ENCODE measurements around the gene IRF2. TPM values are rescaled to one million over a fixed set of nuclear protein-coding genes. Genes with fewer than 3 reads are reported as not detected.

The IRF2 gene
- total and polyA plus RNA-seq, 2 donors (not counting 1 experiment from before 2014, with no cell fraction given), result 67.8 to 68.2 TPM

DNA sequence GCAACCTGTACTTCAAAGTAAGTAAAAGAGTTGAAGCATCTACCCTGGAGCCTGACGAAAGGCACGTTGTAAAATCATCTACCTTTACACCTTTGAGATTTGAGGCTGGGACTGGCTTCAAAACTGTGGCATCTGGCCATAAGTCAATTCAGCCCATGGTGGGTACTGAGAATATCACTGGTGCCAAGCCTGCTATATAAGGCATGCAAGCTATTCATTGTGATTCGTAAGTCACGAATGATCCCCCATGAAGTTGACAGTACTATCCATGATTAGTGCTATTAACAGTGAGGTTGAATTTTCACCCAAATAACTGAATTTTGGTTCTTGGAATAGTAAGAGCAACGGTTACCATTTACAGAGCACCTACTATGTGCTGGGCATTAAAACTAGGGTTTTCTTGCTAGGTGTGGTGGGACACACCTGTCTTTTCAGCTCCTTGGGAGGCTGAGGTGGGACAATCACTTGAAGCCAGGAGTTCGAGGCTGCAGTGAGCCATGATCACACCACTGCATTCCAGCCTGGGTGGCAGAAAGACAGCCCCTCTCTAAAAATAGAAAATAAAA is 39.8 kb downstream of the IRF2 start:
- H3K4me3 ChIP-seq (ENCODE audit: control extremely low read depth in 1 of 5, extremely low read depth in 1 of 5, insufficient read depth in 1 of 5, low read depth in 2 of 5, low read length in 4 of 5), result no peak overlapping the region
- peaks cover 100% of the 10 kb centered on the region for H3K79me2 ChIP-seq (ENCODE audit: control insufficient read depth, insufficient read depth, low read length)
- H3K9ac ChIP-seq (ENCODE audit: low read length), result no peak overlapping the region
- H3K4me3 Mint-ChIP-seq, result no peak overlapping the region
- ATAC-seq (ENCODE audit: low read depth) (no peak), DNase-seq (no peak)
- 97% methylated on average over 4 of the region's 6 CpGs for WGBS (ENCODE audit: insufficient coverage)
- H3K9me3 ChIP-seq (ENCODE audit: control extremely low read depth in 1 of 3, control insufficient read depth in 2 of 3, insufficient read depth in 1 of 3, low read length in 2 of 3), result no peaks in the 10 kb centered on the region
- no peak overlapping the region for H3K27ac ChIP-seq (ENCODE audit: low read length in 2 of 2)
- no peaks in the 10 kb centered on the region for H3K9me3 Mint-ChIP-seq (ENCODE audit: insufficient read depth)
- peaks cover 99% of the 10 kb centered on the region for H4K20me1 ChIP-seq (ENCODE audit: control insufficient read depth, insufficient read depth, low read length, poor library complexity, severe bottlenecking)
- no peaks in the 10 kb centered on the region for H3K27me3 ChIP-seq (replicated peaks in 1 of 4; ENCODE audit: control extremely low read depth in 1 of 4, control insufficient read depth in 3 of 4, insufficient read depth in 4 of 4, low read length in 3 of 4)
- H3K4me1 ChIP-seq (ENCODE audit: control insufficient read depth in 2 of 2, insufficient read depth in 2 of 2, low read length in 2 of 2), result peaks cover 18 to 22% of the 10 kb centered on the region in 2 donors
- peaks cover 0 to 24% of the 10 kb centered on the region in 2 experiments for H3K36me3 ChIP-seq (replicated peaks in 1 of 2; ENCODE audit: control extremely low read depth in 1 of 2, control insufficient read depth in 1 of 2, extremely low read depth in 1 of 2, insufficient read depth in 2 of 2, low read length in 1 of 2)
- no peaks in the 10 kb centered on the region for H3K27me3 Mint-ChIP-seq
- intact Hi-C loops (cut with micrococcal nuclease), result no loop called here
- no peak overlapping the region for H2AFZ ChIP-seq (ENCODE audit: insufficient read depth, low read depth, low read length, poor library complexity, severe bottlenecking)
- H3K4me2 ChIP-seq (replicated peaks; ENCODE audit: low read depth, low read length, poor library complexity, severe bottlenecking), result no peak overlapping the region
- ChIA-PET CTCF (interaction anchor here (0.6 kb wide), 1 partner anchor 202 kb away, joined by 3 read pairs; no protein-coding TSS in a partner anchor), POLR2A (no interaction called here)
- TF ChIP-seq EZH2 (IDR thresholded peaks at IDR 0.05; ENCODE audit: borderline replicate concordance, insufficient read depth, low read depth, low read length, poor library complexity, severe bottlenecking) (no peak), CTCF (IDR thresholded peaks at IDR 0.05) (no peak)
- H3K4me1 Mint-ChIP-seq, result peaks cover 64% of the 10 kb centered on the region
- H3K27ac Mint-ChIP-seq, result no peak overlapping the region

DNA sequence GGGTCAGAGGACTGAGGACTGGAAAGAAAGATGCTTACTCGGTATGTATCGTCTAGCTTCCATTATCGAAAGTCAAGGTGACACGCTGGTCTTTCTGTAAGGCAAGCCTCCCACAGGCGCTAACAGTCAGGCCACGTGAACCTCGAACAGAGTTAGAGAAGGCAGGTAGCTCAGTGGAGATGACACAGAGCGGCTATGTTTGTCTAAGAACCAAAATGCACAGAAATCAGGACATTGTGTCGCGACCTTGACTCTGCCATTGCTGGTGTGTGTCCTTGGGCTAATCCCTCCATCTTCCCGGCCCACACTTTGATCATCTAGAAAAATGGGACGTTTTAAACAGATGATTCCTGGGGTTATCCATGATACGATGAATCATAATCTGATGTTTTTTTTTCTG is 40.3 kb downstream of the IRF2 start:
- DNase-seq (no peak), ATAC-seq (ENCODE audit: low read depth) (no peak)
- Histone ChIP-seq H3K4me1 (ENCODE audit: control insufficient read depth in 2 of 2, insufficient read depth in 2 of 2, low read length in 2 of 2) (peaks cover 18 to 22% of the 10 kb centered on the region in 2 donors), H3K9me3 (ENCODE audit: control extremely low read depth in 1 of 3, control insufficient read depth in 2 of 3, insufficient read depth in 1 of 3, low read length in 2 of 3) (no peaks in the 10 kb centered on the region), H3K4me3 (ENCODE audit: control extremely low read depth in 1 of 5, extremely low read depth in 1 of 5, insufficient read depth in 1 of 5, low read depth in 2 of 5, low read length in 4 of 5) (no peak overlapping the region), H3K79me2 (ENCODE audit: control insufficient read depth, insufficient read depth, low read length) (peaks cover 100% of the 10 kb centered on the region), H3K4me2 (replicated peaks; ENCODE audit: low read depth, low read length, poor library complexity, severe bottlenecking) (no peak overlapping the region), H3K36me3 (replicated peaks in 1 of 2; ENCODE audit: control extremely low read depth in 1 of 2, control insufficient read depth in 1 of 2, extremely low read depth in 1 of 2, insufficient read depth in 2 of 2, low read length in 1 of 2) (peaks cover 0 to 27% of the 10 kb centered on the region in 2 experiments), H3K9ac (ENCODE audit: low read length) (no peak overlapping the region), H3K27me3 (replicated peaks in 1 of 4; ENCODE audit: control extremely low read depth in 1 of 4, control insufficient read depth in 3 of 4, insufficient read depth in 4 of 4, low read length in 3 of 4) (no peaks in the 10 kb centered on the region), H2AFZ (ENCODE audit: insufficient read depth, low read depth, low read length, poor library complexity, severe bottlenecking) (no peak overlapping the region), H3K27ac (ENCODE audit: low read length in 2 of 2) (no peak overlapping the region), H4K20me1 (ENCODE audit: control insufficient read depth, insufficient read depth, low read length, poor library complexity, severe bottlenecking) (peaks cover 99% of the 10 kb centered on the region)
- peaks cover 64% of the 10 kb centered on the region for H3K4me1 Mint-ChIP-seq
- intact Hi-C loops (cut with micrococcal nuclease), result no loop called here
- H3K4me3 Mint-ChIP-seq, result no peak overlapping the region
- ChIA-PET CTCF (interaction anchor here (0.6 kb wide), 1 partner anchor 202 kb away, joined by 3 read pairs; no protein-coding TSS in a partner anchor), POLR2A (no interaction called here)
- TF ChIP-seq CTCF (IDR thresholded peaks at IDR 0.05), result no peak
- no peak for TF ChIP-seq EZH2 (IDR thresholded peaks at IDR 0.05; ENCODE audit: borderline replicate concordance, insufficient read depth, low read depth, low read length, poor library complexity, severe bottlenecking)
- no peak overlapping the region for H3K27ac Mint-ChIP-seq
- no peaks in the 10 kb centered on the region for H3K27me3 Mint-ChIP-seq
- no peaks in the 10 kb centered on the region for H3K9me3 Mint-ChIP-seq (ENCODE audit: insufficient read depth)
- 95% methylated on average over 13 of the region's 13 CpGs for WGBS (ENCODE audit: insufficient coverage)
